PC-3 (cell line): ENCODE data around the gene ITGA3. TPM values are rescaled to one million over a fixed set of nuclear protein-coding genes. Genes with fewer than 3 reads are reported as not detected.

Source experiments
- ATAC-seq: fragments of 200-7000 bp; cut with Tn5 transposase; 2 replicates; pipeline ENCODE4 v1.9.1; 2020; ENCODE audit warnings: mild to moderate bottlenecking, moderate library complexity
- BruUV-seq: library from RNA; stranded (reverse); fragments of 400-500 nt; replicated peaks from 2 replicates; lab custom pipeline; 2021; lab: Mats Ljungman, UMichigan
- CTCF ChIA-PET: fragments of 300-600 bp; sonication (Branson Sonifier 250); formaldehyde crosslinking; loops from one replicate; lab custom pipeline; 2022; ENCODE audit warnings: antibody characterized with exemption; lab: Charles Lee
- POLR2A ChIA-PET: fragments of 300-600 bp; sonication (Branson Sonifier 250); formaldehyde crosslinking; loops from one replicate; lab custom pipeline; 2022; ENCODE audit warnings: antibody characterized with exemption; ENCODE audit not compliant: unreplicated experiment; lab: Charles Lee
- DNase-seq: peaks from one replicate; pipeline ENCODE4 v3.0.0-alpha.2; 2015
- H2AFZ ChIP-seq: fragments of 300-600 bp; sonication (generic); 2 replicates; pipeline ENCODE4 v1.6.0; 2016; ENCODE audit warnings: antibody characterized with exemption, low read length
- H3F3A ChIP-seq: fragments of 300-600 bp; sonication (generic); one replicate; pipeline ENCODE4 v1.6.0; 2017; ENCODE audit warnings: antibody characterized with exemption, low read length, control low read depth, mild to moderate bottlenecking; ENCODE audit not compliant: unreplicated experiment
- H3K27ac ChIP-seq: fragments of 300-600 bp; sonication (generic); 2 replicates; pipeline ENCODE4 v1.5.1; 2016; ENCODE audit warnings: mild to moderate bottlenecking, low read length
- H3K27me3 ChIP-seq: fragments of 300-600 bp; sonication (generic); 2 replicates; pipeline ENCODE4 v1.6.1; 2016; ENCODE audit warnings: low read length, mixed read lengths
- H3K36me3 ChIP-seq: fragments of 300-600 bp; sonication (generic); 2 replicates; pipeline ENCODE4 v1.6.1; 2016; ENCODE audit warnings: low read depth, mixed run types, low read length, mixed read lengths
- H3K4me1 ChIP-seq: fragments of 300-600 bp; sonication (generic); 2 replicates; pipeline ENCODE4 v1.5.1; 2016; ENCODE audit warnings: low read length; ENCODE audit not compliant: insufficient read depth
- H3K4me2 ChIP-seq: fragments of 300-600 bp; sonication (generic); 2 replicates; pipeline ENCODE4 v1.6.0; 2016; ENCODE audit warnings: low read length
- H3K4me3 ChIP-seq: fragments of 300-600 bp; sonication (generic); 2 replicates; pipeline ENCODE4 v1.5.1; 2016; ENCODE audit warnings: mild to moderate bottlenecking, low read length, mixed read lengths
- H3K79me2 ChIP-seq: fragments of 300-600 bp; sonication (generic); 2 replicates; pipeline ENCODE4 v1.6.1; 2017; ENCODE audit warnings: low read length, mixed read lengths
- H3K9ac ChIP-seq: fragments of 300-600 bp; sonication (generic); 2 replicates; pipeline ENCODE4 v1.6.0; 2016; ENCODE audit warnings: mild to moderate bottlenecking, low read length
- H3K9me2 ChIP-seq: fragments of 300-600 bp; sonication (generic); replicated peaks from 2 replicates; pipeline ENCODE4 v1.6.1; 2016; ENCODE audit warnings: mixed run types, low read length, mixed read lengths
- H3K9me3 ChIP-seq: fragments of 300-600 bp; sonication (generic); 2 replicates; pipeline ENCODE4 v1.6.1; 2016; ENCODE audit warnings: low read length, mixed read lengths
- H4K20me1 ChIP-seq: fragments of 300-600 bp; sonication (generic); 2 replicates; pipeline ENCODE4 v1.6.1; 2016; ENCODE audit warnings: low read length, mixed read lengths
- EZH2 ChIP-seq: fragments of 300-600 bp; sonication (generic); IDR thresholded peaks from one replicate; pipeline ENCODE4 v1.6.1; 2017; ENCODE audit warnings: antibody characterized with exemption, mild to moderate bottlenecking, low read length; ENCODE audit not compliant: unreplicated experiment
- EZH2phosphoT487 ChIP-seq: fragments of 300-600 bp; sonication (generic); IDR thresholded peaks from 2 replicates; pipeline ENCODE4 v1.6.1; 2018; ENCODE audit warnings: mild to moderate bottlenecking, antibody characterized with exemption, low read length, borderline replicate concordance
- intact Hi-C: fragments of 100-400 bp; cut with micrococcal nuclease; formaldehyde crosslinking; loops from 2 replicates; pipeline ENCODE4 v1.9.0; 2023
- total RNA-seq: library from RNA; depleted of rRNA; stranded (reverse); fragments of >200 nt; gene quantifications from 2 replicates; pipeline ENCODE4 v1.2.3, GENCODE V29; 2014
- TF ChIP-seq, protein P1 (sequence below): fragments of 300-600 bp; sonication (generic); conservative IDR thresholded peaks from 2 replicates; pipeline ENCODE4 v1.5.1; 2017; ENCODE audit warnings: antibody characterized with exemption, low read depth, mild to moderate bottlenecking, low read length

Gene ITGA3
- total RNA-seq, 1 experiment from 2014 or later: 598 TPM

DNA sequence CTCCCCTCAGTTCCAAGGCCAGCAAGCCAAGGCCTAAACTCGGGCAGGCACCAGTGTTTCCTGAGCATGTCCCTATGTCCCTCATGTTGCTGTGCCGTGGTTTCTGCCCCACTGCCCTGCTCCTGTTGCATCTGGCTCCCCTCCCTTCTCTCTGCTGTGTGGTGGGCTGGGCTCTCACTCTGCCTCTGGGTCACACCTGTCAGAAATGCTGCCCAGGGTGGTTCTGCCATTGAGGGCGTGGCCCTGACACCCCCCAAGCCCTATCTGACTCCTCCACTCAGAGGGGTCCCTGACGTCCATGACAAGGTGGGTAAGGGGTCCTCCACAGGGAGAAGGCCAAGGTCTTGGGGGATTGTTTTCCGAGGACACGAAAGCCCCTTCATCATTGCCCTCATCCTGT, 9.2 kb upstream of the ITGA3 start:
- TF ChIP-seq, protein P1, sequence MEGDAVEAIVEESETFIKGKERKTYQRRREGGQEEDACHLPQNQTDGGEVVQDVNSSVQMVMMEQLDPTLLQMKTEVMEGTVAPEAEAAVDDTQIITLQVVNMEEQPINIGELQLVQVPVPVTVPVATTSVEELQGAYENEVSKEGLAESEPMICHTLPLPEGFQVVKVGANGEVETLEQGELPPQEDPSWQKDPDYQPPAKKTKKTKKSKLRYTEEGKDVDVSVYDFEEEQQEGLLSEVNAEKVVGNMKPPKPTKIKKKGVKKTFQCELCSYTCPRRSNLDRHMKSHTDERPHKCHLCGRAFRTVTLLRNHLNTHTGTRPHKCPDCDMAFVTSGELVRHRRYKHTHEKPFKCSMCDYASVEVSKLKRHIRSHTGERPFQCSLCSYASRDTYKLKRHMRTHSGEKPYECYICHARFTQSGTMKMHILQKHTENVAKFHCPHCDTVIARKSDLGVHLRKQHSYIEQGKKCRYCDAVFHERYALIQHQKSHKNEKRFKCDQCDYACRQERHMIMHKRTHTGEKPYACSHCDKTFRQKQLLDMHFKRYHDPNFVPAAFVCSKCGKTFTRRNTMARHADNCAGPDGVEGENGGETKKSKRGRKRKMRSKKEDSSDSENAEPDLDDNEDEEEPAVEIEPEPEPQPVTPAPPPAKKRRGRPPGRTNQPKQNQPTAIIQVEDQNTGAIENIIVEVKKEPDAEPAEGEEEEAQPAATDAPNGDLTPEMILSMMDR: no peak
- TF ChIP-seq EZH2phosphoT487 (no peak), EZH2 (no peak)
- Histone ChIP-seq H3K4me2 (peak overlapping the region; percentile 65; the same call in 1 of the 2 replicates), H3K79me2 (no peaks in the 10 kb centered on the region), H3F3A (peaks cover 13% of the 10 kb centered on the region), H3K4me3 (no peak overlapping the region), H3K9me2 (no peaks in the 10 kb centered on the region), H4K20me1 (no peaks in the 10 kb centered on the region), H3K4me1 (peaks cover 81% of the 10 kb centered on the region), H3K36me3 (no peaks in the 10 kb centered on the region), H3K27ac (peak overlapping the region; percentile 89), H3K9me3 (no peaks in the 10 kb centered on the region), H2AFZ (no peak overlapping the region), H3K27me3 (no peaks in the 10 kb centered on the region), H3K9ac (peak overlapping the region; percentile 64; the same call in 1 of the 2 replicates)
- ChIA-PET CTCF (no interaction called here), POLR2A (interaction anchor here (0.6 kb wide), 1 partner anchor 18 kb away, joined by 5 read pairs; no protein-coding TSS in a partner anchor)
- BruUV-seq: no TSS peak
- no peak for ATAC-seq
- no peak for DNase-seq
- intact Hi-C loops: no loop called here

DNA sequence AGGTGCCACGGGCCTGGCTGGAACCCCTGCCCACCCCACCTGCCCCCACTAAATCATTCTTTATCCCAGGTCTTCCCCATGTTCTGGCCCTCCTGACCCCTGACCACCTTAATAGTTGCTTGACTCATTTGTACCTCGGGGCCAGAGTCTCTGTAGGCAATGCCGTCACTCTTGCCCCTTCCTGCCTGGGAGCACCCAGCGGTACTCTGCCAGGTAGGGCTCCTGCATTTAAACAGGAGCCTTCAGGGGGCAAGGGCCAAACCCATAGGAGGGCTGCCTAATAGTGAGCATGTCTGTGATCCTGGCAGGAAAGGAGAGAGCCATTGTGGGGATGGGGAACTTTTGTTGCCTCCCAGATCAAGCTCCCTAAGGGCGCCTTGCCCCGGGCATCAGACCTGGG, 8.8 kb upstream of the ITGA3 start:
- Histone ChIP-seq H3K27ac (peak overlapping the region; percentile 89), H3K27me3 (no peaks in the 10 kb centered on the region), H3F3A (peaks cover 17% of the 10 kb centered on the region), H3K9me2 (no peaks in the 10 kb centered on the region), H3K4me1 (peaks cover 85% of the 10 kb centered on the region), H3K9me3 (no peaks in the 10 kb centered on the region), H3K79me2 (no peaks in the 10 kb centered on the region), H4K20me1 (no peaks in the 10 kb centered on the region), H3K4me2 (peak overlapping the region; percentile 65), H3K9ac (peak overlapping the region; percentile 64), H2AFZ (peak overlapping the region; percentile 32; the same call in 1 of the 2 replicates), H3K36me3 (no peaks in the 10 kb centered on the region), H3K4me3 (no peak overlapping the region)
- ATAC-seq (no peak), DNase-seq (no peak)
- BruUV-seq: no TSS peak
- intact Hi-C loops: no loop called here
- TF ChIP-seq, protein P1: no peak
- TF ChIP-seq EZH2: no peak
- TF ChIP-seq EZH2phosphoT487: no peak
- CTCF ChIA-PET: no interaction called here
- POLR2A ChIA-PET: interaction anchor here (0.6 to 1.0 kb wide), 2 partner anchors 19 to 20 kb away, joined by 3 to 5 read pairs; no protein-coding TSS in a partner anchor

DNA sequence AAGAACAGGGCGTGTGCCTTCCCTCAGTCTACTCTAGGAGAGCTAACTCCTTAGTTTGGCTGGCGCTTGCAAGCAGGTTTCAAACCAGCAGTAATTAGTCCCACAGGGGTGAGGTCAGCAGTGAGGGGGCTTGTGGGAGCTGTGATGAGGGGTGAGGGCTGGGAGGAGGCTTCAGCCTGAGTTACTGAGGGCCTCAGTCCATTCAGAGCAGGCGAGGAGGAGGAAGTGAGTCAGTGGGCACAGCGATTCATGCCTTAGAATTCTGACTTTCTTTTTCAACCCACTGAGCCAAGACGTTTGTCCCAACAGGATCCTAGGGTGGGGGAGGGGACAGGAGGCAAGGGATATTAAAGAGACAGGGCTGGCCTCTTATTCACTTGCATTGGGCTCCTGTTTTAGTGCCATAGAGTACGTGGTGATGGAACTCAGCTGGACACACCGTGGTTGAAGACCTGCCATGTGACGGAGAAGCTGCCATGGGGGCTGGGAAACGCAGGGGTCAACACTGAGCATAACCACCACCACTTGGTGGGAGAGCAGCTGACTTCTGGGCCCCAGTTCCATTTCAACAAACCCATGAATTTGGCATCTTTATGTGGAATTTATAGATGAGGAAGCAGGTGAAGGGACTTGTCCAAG, 8.3 kb upstream of the ITGA3 start:
- BruUV-seq: no TSS peak
- Histone ChIP-seq H4K20me1 (no peaks in the 10 kb centered on the region), H3K9me3 (no peaks in the 10 kb centered on the region), H3K27ac (peak overlapping the region; percentile 89), H3K36me3 (no peaks in the 10 kb centered on the region), H3K27me3 (no peaks in the 10 kb centered on the region), H3K79me2 (0 out of 2 replicates have a peak, but pooled peaks cover under 1% of the 10 kb centered on the region), H3F3A (peaks cover 21% of the 10 kb centered on the region), H3K9ac (peak overlapping the region; percentile 64), H3K4me1 (peaks cover 90% of the 10 kb centered on the region), H3K4me3 (no peak overlapping the region), H3K9me2 (no peaks in the 10 kb centered on the region), H2AFZ (peak overlapping the region; percentile 32; the same call in 1 of the 2 replicates), H3K4me2 (peak overlapping the region; percentile 65)
- CTCF ChIA-PET: no interaction called here
- ATAC-seq (peak; percentile 31), DNase-seq (peak; percentile 95)
- intact Hi-C loops: no loop called here
- POLR2A ChIA-PET: interaction anchor here (0.6 to 1.0 kb wide), 2 partner anchors 19 to 21 kb away, joined by 3 to 5 read pairs; no protein-coding TSS in a partner anchor
- TF ChIP-seq EZH2phosphoT487: no peak
- no peak for TF ChIP-seq EZH2
- TF ChIP-seq, protein P1: no peak
